Dermis microvascular lymphatic vessel endothelial cell (primary cell): ENCODE results near the gene MYOZ2. TPM values are rescaled to one million over a fixed set of nuclear protein-coding genes. Genes with fewer than 3 reads are reported as not detected.

Source experiments
- DNase-seq, 2 donors: peaks; one replicate each; pipeline versions ENCODE4 v3.0.0 to v3.0.0-alpha.2; 2010; ENCODE audit warnings: low read depth in 2 of 2
- total RNA-seq: library from RNA; depleted of rRNA; stranded (reverse); fragments of >200 nt; gene quantifications from 2 replicates; pipeline ENCODE4 v1.2.1, GENCODE V29; 2014

MYOZ2 gene
- total RNA-seq, 1 donor from 2014 or later: under 0.01 TPM

GRCh38 chr4:119190354-119190753 lies 54.7 kb downstream of the MYOZ2 start:
- DNase-seq: no peak

- DNase-seq: no peak
Observed at GRCh38 chr4:119191505-119191904, 55.9 kb downstream of the MYOZ2 start.

- DNase-seq: no peak
Observed at GRCh38 chr4:119197772-119198212, 62.2 kb downstream of the MYOZ2 start.

GRCh38 chr4:119204916-119205315 lies 69.3 kb downstream of the MYOZ2 start:
- DNase-seq: no peak

- DNase-seq: no peak
Observed at GRCh38 chr4:119205690-119206089, 70.1 kb downstream of the MYOZ2 start.

- no peak for DNase-seq
Observed at GRCh38 chr4:119206178-119206577, 70.5 kb downstream of the MYOZ2 start.

GRCh38 chr4:119207051-119207450 lies 71.4 kb downstream of the MYOZ2 start:
- peak in 1 of 2 donors; percentile 37 for DNase-seq

GRCh38 chr4:119209077-119209476 lies 73.4 kb downstream of the MYOZ2 start:
- peak in 1 of 2 donors; percentile 73 for DNase-seq

- no peak for DNase-seq
Observed at GRCh38 chr4:119209586-119209985, 74.0 kb downstream of the MYOZ2 start.

GRCh38 chr4:119210775-119211174 lies 75.1 kb downstream of the MYOZ2 start:
- no peak for DNase-seq

- DNase-seq: peak in 1 of 2 donors; percentile 39
Observed at GRCh38 chr4:119211867-119212233, 76.2 kb downstream of the MYOZ2 start.

- peak; percentile 97 to 98 for DNase-seq
Observed at GRCh38 chr4:119212234-119212963, 76.8 kb downstream of the MYOZ2 start, which contains the start of gene USP53. TSS of gene USP53 (plus strand) at chr4:119212713. CDS start at chr4:119239760, 27,047 bp downstream.

- peak; percentile 63 to 96 for DNase-seq
Observed at GRCh38 chr4:119212964-119213606, 77.5 kb downstream of the MYOZ2 start.

- DNase-seq: no peak
Observed at GRCh38 chr4:119218093-119218492, 82.5 kb downstream of the MYOZ2 start.

GRCh38 chr4:119221412-119221811 lies 85.8 kb downstream of the MYOZ2 start:
- DNase-seq: no peak

GRCh38 chr4:119227690-119228089 lies 92.1 kb downstream of the MYOZ2 start:
- DNase-seq: no peak

GRCh38 chr4:119228406-119228805 lies 92.8 kb downstream of the MYOZ2 start:
- no peak for DNase-seq

- no peak for DNase-seq
Observed at GRCh38 chr4:119229908-119230687, 94.5 kb downstream of the MYOZ2 start.

- peak in 1 of 2 donors; percentile 47 for DNase-seq
Observed at GRCh38 chr4:119231491-119231890, 95.9 kb downstream of the MYOZ2 start.

- DNase-seq: no peak
Observed at GRCh38 chr4:119232286-119232685, 96.7 kb downstream of the MYOZ2 start.

GRCh38 chr4:119233191-119233590 lies 97.6 kb downstream of the MYOZ2 start:
- no peak for DNase-seq

GRCh38 chr4:119233750-119234149 lies 98.1 kb downstream of the MYOZ2 start:
- DNase-seq: peak in 1 of 2 donors; percentile 76
